Measurements from ENCODE around the gene H3-3A. TPM values are rescaled to one million over a fixed set of nuclear protein-coding genes. Genes with fewer than 3 reads are reported as not detected.
A peak's percentile ranks its signal among the peaks of the same experiment; 100 is the strongest.

The H3-3A gene
- total and polyA plus RNA-seq, 10 of the 15 experiments (the other 5 are each of a cell fraction or from before 2014, with no cell fraction given), result 215 to 486 (median 393) TPM

DNA sequence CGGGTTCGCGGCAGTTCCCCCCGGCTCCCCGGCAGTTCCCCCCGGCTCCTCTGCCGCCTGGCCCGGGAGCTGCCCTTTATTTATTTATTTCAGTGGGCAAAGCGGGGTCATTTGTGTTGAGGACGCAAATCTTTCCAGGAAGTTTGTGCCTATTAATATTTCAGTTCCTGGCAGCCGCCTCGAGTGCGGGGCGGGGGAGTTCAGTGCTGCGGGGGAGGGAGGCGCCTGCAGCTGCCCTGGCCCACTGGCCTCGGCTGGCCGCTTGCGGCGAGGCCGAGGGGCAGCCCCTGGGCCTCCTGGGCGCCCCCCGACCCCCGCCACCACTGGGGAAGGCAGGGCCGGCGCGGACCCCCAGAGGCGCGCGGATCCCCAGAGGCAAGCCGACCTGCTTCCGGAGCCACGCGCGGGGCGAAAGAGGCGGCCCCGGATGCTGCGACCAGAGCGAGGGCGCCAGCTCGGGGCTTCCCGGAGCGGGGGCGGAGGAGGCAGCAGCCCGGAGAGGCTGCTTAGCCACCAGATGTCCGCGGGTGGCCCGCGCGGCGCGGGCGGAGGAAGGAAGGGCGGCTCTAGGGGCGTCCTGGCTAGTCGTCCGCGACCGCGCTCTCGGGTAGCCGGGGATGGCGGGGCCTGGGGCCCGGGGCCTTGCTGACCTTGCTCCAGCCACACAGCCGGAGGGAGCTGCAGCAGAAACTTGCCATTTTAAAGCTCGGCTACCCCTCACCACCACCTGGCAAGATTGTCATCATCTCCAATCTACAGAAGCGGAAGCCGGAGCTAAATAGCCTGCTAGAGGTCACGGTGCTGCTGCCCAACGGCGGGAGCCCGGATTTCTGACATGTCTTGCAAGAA, 48.0 kb downstream of the H3-3A start (continued):
- TF ChIP-seq, protein P1, sequence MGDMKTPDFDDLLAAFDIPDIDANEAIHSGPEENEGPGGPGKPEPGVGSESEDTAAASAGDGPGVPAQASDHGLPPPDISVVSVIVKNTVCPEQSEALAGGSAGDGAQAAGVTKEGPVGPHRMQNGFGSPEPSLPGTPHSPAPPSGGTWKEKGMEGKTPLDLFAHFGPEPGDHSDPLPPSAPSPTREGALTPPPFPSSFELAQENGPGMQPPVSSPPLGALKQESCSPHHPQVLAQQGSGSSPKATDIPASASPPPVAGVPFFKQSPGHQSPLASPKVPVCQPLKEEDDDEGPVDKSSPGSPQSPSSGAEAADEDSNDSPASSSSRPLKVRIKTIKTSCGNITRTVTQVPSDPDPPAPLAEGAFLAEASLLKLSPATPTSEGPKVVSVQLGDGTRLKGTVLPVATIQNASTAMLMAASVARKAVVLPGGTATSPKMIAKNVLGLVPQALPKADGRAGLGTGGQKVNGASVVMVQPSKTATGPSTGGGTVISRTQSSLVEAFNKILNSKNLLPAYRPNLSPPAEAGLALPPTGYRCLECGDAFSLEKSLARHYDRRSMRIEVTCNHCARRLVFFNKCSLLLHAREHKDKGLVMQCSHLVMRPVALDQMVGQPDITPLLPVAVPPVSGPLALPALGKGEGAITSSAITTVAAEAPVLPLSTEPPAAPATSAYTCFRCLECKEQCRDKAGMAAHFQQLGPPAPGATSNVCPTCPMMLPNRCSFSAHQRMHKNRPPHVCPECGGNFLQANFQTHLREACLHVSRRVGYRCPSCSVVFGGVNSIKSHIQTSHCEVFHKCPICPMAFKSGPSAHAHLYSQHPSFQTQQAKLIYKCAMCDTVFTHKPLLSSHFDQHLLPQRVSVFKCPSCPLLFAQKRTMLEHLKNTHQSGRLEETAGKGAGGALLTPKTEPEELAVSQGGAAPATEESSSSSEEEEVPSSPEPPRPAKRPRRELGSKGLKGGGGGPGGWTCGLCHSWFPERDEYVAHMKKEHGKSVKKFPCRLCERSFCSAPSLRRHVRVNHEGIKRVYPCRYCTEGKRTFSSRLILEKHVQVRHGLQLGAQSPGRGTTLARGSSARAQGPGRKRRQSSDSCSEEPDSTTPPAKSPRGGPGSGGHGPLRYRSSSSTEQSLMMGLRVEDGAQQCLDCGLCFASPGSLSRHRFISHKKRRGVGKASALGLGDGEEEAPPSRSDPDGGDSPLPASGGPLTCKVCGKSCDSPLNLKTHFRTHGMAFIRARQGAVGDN (IDR thresholded peaks at IDR 0.05), result peak; percentile 75; the same call in 1 of the 2 replicates
- no peak for TF ChIP-seq HDAC2 (IDR thresholded peaks at IDR 0.05)
- no peak for TF ChIP-seq RAD51 (IDR thresholded peaks at IDR 0.05)
- TF ChIP-seq RUNX3 (IDR thresholded peaks at IDR 0.05; ENCODE audit: low read length), result peak; percentile 69
- TF ChIP-seq, protein P2, sequence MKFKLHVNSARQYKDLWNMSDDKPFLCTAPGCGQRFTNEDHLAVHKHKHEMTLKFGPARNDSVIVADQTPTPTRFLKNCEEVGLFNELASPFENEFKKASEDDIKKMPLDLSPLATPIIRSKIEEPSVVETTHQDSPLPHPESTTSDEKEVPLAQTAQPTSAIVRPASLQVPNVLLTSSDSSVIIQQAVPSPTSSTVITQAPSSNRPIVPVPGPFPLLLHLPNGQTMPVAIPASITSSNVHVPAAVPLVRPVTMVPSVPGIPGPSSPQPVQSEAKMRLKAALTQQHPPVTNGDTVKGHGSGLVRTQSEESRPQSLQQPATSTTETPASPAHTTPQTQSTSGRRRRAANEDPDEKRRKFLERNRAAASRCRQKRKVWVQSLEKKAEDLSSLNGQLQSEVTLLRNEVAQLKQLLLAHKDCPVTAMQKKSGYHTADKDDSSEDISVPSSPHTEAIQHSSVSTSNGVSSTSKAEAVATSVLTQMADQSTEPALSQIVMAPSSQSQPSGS (IDR thresholded peaks at IDR 0.05; ENCODE audit: low read length), result no peak; the same call in 1 of the 2 replicates
- TF ChIP-seq ATF7 (IDR thresholded peaks at IDR 0.05; ENCODE audit: low read depth), result no peak
- TF ChIP-seq, protein P3, sequence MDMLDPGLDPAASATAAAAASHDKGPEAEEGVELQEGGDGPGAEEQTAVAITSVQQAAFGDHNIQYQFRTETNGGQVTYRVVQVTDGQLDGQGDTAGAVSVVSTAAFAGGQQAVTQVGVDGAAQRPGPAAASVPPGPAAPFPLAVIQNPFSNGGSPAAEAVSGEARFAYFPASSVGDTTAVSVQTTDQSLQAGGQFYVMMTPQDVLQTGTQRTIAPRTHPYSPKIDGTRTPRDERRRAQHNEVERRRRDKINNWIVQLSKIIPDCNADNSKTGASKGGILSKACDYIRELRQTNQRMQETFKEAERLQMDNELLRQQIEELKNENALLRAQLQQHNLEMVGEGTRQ (IDR thresholded peaks at IDR 0.05; ENCODE audit: borderline replicate concordance, low read depth, low read length), result no peak
- TF ChIP-seq, protein P4, sequence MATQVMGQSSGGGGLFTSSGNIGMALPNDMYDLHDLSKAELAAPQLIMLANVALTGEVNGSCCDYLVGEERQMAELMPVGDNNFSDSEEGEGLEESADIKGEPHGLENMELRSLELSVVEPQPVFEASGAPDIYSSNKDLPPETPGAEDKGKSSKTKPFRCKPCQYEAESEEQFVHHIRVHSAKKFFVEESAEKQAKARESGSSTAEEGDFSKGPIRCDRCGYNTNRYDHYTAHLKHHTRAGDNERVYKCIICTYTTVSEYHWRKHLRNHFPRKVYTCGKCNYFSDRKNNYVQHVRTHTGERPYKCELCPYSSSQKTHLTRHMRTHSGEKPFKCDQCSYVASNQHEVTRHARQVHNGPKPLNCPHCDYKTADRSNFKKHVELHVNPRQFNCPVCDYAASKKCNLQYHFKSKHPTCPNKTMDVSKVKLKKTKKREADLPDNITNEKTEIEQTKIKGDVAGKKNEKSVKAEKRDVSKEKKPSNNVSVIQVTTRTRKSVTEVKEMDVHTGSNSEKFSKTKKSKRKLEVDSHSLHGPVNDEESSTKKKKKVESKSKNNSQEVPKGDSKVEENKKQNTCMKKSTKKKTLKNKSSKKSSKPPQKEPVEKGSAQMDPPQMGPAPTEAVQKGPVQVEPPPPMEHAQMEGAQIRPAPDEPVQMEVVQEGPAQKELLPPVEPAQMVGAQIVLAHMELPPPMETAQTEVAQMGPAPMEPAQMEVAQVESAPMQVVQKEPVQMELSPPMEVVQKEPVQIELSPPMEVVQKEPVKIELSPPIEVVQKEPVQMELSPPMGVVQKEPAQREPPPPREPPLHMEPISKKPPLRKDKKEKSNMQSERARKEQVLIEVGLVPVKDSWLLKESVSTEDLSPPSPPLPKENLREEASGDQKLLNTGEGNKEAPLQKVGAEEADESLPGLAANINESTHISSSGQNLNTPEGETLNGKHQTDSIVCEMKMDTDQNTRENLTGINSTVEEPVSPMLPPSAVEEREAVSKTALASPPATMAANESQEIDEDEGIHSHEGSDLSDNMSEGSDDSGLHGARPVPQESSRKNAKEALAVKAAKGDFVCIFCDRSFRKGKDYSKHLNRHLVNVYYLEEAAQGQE (IDR thresholded peaks at IDR 0.05; ENCODE audit: low read depth, low read length), result no peak
- TF ChIP-seq, protein P5, sequence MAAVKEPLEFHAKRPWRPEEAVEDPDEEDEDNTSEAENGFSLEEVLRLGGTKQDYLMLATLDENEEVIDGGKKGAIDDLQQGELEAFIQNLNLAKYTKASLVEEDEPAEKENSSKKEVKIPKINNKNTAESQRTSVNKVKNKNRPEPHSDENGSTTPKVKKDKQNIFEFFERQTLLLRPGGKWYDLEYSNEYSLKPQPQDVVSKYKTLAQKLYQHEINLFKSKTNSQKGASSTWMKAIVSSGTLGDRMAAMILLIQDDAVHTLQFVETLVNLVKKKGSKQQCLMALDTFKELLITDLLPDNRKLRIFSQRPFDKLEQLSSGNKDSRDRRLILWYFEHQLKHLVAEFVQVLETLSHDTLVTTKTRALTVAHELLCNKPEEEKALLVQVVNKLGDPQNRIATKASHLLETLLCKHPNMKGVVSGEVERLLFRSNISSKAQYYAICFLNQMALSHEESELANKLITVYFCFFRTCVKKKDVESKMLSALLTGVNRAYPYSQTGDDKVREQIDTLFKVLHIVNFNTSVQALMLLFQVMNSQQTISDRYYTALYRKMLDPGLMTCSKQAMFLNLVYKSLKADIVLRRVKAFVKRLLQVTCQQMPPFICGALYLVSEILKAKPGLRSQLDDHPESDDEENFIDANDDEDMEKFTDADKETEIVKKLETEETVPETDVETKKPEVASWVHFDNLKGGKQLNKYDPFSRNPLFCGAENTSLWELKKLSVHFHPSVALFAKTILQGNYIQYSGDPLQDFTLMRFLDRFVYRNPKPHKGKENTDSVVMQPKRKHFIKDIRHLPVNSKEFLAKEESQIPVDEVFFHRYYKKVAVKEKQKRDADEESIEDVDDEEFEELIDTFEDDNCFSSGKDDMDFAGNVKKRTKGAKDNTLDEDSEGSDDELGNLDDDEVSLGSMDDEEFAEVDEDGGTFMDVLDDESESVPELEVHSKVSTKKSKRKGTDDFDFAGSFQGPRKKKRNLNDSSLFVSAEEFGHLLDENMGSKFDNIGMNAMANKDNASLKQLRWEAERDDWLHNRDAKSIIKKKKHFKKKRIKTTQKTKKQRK (IDR thresholded peaks at IDR 0.05; ENCODE audit: low read depth, low read length), result no peak
- no peak for TF ChIP-seq ZBED1 (IDR thresholded peaks at IDR 0.05; ENCODE audit: borderline replicate concordance)
- TF ChIP-seq JUND (IDR thresholded peaks at IDR 0.05; ENCODE audit: low read depth, low read length), result no peak
- peak; percentile 68 for TF ChIP-seq SP1 (IDR thresholded peaks at IDR 0.05; ENCODE audit: low read depth, low read length)
- TF ChIP-seq, protein P6, sequence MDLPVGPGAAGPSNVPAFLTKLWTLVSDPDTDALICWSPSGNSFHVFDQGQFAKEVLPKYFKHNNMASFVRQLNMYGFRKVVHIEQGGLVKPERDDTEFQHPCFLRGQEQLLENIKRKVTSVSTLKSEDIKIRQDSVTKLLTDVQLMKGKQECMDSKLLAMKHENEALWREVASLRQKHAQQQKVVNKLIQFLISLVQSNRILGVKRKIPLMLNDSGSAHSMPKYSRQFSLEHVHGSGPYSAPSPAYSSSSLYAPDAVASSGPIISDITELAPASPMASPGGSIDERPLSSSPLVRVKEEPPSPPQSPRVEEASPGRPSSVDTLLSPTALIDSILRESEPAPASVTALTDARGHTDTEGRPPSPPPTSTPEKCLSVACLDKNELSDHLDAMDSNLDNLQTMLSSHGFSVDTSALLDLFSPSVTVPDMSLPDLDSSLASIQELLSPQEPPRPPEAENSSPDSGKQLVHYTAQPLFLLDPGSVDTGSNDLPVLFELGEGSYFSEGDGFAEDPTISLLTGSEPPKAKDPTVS (IDR thresholded peaks at IDR 0.05; ENCODE audit: low read depth, low read length), result no peak
- TF ChIP-seq HDGF (IDR thresholded peaks at IDR 0.05), result no peak

Data from GM12878 (cell line).